ENCODE results near the gene ARL13B.
A peak's percentile ranks its signal among the peaks of the same experiment; 100 is the strongest.
"Not testable (repeated sequence)": the region's sequence is repeated elsewhere in the genome, so short reads cannot be mapped to it uniquely, and the experiment has no call there.

Gene ARL13B

GRCh38 chr3:93979850-93980676 is at the start of gene ARL13B:
Gene ARL13B (plus strand): TSS chr3:93980155. CDS start chr3:93980424, 269 bp downstream.
- peak; percentile 98 for DNase-seq

GRCh38 chr3:93931597-93932229 is 48.2 kb upstream of the ARL13B start:
- DNase-seq, result no peak

DNA sequence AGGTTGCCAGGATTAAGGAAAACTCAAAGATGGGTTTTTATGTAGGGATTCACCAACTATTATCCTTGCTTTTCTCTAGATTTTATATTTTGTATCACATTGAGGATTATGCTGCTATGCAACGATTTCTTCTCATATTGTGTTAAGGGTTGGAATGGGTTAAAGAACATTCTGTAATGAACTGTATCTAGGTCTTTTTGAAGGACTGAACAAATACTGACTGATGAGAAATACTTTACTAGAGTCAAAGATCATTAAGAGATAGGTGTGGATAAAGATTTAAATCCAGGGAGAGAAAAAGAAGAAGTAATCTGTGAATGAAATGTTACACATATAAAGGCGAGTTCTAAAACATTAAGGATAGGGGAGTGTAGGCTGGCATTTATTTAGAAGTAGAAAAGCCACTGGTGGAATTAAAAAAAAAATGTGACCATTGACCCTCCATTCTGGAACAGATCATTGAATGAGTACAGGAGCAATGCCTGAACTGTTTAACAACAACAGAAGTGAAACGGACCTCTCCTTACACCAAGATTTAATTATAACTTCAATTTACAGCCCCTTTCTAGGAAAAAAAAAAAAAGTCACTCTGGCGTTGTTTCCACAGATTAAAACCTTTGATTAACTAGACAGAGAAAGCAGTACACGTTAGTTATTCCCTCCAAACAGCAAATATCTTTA is 45.4 kb upstream of the ARL13B start:
- no peak for DNase-seq

DNA sequence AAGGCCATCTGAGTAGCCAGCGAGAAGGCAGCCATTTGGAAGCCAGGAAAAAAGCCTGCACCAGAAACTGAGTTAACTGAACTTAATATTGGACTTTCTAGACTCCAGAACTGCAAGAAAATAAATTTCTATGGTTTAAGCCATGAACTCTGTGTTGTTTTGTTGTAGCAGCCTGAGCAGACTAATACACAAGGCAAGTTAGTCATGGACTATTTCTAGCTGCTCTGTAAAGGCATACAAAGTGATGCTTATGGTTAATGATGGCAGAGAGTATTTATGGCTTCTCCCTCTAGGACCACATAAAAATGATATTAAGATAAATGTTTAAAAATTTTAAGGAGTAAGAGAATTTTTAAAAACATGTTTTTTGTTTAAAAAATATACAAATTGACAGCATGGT is 43.4 kb upstream of the ARL13B start:
- DNase-seq, result no peak

DNA sequence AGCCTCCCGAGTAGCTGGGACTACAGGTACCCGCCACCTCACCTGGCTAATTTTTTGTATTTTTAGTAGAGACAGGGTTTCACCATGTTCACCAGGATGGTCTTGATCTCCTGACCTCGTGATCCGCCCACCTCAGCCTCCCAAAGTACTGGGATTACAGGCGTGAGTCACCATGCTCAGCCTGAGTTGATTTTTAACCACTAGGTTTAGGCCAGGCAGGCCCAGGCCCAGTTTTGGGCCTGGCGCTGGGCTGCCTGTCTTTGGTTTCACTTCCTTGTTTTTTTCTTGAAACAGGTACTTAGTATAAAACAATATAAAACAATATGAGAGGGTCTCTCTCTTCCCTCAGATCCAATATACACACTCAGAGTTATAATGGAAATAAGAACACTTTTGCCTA is 42.5 kb upstream of the ARL13B start:
- not testable (repeated sequence) for DNase-seq

DNA sequence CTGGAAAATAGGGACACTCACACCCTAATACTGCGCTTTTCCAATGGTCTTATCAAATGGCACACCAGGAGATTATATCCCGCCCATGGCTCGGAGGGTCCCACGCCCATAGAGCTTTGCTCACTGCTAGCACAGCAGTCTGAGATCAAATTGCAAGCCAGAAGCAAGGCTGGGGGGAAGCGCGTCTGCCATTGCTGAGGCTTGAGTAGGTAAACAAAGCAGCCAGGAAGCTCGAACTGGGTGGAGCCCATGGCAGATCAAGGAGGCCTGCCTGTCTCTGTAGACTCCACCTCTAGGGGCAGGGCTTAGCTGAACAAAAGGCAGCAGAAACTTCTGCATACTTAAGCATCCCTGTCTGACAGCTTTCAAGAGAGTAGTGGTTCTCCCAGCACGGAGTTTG is 30.0 kb upstream of the ARL13B start:
- DNase-seq, result peak; percentile 19

- DNase-seq, result no peak
These were observed 18.9 kb upstream of the ARL13B start for GRCh38 chr3:93961026-93961425.

GRCh38 chr3:93961489-93961888 is 18.5 kb upstream of the ARL13B start:
- DNase-seq, result no peak

GRCh38 chr3:93962798-93963197 is 17.2 kb upstream of the ARL13B start:
- DNase-seq, result no peak

GRCh38 chr3:93965106-93965505 is 14.8 kb upstream of the ARL13B start:
- DNase-seq, result not testable (repeated sequence)

- no peak for DNase-seq
These were observed 10.5 kb upstream of the ARL13B start for GRCh38 chr3:93969443-93969842.

DNA sequence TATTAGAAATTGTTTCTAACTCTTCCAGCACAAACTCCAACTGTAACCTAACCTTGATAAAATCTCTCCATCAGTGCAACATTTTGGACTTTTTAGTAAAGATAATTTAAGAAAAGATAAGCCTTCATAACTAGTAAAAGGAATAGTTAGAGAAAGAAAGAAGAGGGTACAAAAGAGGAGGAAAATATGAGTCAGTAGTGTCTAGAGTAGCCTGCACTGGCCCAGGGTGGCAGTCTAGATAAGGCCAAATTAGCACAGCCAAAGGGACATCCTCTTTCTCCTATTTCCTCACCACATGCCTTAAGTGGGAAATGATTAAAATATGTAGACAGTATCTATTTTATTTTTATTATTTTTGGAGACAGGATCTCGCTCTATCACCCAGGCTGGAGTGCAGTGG is 10.0 kb upstream of the ARL13B start:
- no peak for DNase-seq

DNA sequence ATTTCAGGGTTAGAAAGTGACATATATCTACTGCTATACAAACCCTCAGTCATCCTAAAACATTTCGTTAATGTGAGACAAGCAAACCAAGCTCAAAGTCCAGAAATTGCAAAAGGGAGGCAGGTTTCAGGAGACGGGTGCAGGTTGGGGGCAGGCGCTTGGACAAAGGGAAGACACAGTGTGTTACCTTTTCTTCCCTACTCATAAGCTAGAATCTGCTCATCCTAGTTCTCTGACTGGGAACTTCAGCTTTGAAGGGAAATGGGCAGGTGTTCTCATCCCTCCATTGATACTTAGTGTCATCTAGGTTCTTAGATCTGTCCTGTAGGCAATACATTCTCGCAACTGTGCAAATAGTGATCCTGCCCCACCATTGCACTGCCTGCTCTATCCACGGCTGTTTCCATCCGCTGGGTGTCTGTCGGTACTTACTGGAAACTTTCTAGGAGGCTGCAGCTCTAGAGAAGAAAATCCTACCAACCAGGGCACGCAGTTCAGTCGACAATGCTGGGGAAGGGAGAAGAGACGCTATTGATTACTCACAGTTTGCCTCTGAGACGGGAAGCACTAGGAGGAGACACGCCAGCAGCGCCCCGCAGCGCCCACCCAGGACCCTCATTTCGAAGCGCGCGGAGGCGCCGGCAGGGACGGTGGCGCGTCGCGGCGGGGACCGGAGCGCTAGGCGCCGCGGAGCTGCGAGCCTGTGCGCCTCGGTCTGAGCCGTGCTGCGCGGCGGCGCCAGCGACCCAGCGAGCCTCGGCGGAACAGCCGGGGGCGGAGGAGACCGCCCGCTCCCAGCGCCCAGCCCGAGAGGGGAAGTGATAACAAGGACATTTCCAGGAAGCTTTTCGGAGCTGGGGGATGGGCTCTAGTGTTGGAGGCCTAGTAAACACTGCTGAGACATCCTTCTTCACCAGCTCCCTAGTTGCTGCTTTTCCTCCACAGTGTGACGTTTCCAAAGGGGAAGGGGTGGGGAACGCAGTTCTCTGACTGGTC is 6.5 kb upstream of the ARL13B start, which contains the start of gene PROS1:
TSS of gene PROS1 (minus strand) at position 766 of the 996 bp plus-strand sequence. CDS start at position 619, 147 bp downstream.
- peak; percentile 9 for DNase-seq

- no peak for DNase-seq
These were observed 1.7 kb downstream of the ARL13B start for GRCh38 chr3:93981649-93982048.

DNA sequence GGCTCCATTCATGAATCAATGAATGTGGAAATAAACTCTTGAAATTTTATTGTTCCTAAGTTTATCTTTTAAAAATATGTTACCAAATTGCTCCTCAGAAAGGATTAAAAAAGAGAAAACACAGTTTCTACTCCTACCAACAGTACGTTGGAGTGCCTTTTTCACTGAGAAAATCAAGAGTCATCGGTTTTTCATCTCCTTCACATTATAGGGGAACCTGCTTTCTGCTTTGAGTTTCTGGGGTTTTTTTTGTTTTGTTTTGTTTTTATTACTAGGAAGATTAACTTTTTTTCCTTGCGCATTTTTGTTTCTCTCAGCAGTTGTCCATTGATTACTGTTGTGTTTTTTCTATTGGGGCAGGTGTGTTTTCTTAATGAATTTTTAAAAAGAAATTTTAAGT is 3.5 kb downstream of the ARL13B start:
- DNase-seq, result no peak

DNA sequence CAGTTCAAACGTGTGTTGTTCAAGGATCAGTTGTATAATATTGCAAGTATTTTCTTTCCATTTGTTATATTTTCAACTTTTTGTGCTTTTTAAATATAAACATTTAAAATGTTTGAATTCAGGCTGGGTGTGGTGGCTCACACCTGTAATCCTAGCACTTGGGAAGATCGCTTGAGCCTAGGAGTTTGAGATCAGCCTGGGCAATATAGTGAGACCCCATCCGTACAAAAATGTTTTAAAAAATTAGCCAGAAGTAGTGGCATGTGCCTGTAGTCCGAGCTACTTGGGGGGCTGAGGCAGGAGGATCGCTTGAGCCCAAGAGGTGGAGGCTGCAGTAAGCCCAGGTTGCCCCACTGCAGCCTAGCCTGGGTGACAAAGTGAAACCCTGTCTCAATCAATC is 4.7 kb downstream of the ARL13B start:
- DNase-seq, result no peak

DNA sequence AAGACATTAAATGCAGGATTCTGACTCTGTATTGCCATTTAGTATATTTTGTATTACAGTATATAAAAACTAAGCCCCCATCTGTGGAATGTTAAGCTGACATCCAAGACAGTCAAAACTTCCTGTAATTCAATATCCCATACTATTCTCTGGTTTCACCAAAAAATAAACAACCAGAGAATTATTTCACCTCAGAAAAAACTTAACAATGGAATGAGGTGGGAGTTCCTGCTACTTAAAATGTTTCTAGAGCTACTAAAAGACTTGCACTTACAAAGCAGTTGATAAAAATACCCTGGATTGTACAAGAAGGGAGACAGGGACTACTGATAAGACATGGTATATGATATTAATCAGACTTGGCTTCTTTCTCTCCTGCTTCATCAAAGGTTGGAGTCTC is 8.3 kb downstream of the ARL13B start:
- no peak for DNase-seq

DNA sequence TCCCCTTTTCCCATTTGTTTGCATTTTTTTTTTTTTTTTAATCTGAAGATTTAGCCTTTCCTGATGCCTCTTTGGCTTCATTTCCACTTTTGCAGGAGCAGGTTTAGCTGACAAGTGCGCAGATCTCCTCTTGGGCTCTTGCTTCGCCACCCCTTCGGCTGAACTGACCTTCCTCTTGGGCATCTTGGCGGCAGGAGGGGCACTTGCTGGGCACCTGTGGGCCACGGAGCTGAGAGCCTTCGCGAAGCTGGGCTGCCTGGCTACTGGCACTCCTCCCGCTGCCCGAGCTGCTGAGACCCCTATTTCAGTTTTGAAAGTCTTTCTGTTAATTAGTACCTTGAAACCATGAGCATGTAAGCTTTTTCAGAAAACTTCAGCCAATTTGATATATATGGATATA is 8.8 kb downstream of the ARL13B start:
- DNase-seq, result no peak

GRCh38 chr3:93989241-93989640 is 9.3 kb downstream of the ARL13B start:
- no peak for DNase-seq

DNA sequence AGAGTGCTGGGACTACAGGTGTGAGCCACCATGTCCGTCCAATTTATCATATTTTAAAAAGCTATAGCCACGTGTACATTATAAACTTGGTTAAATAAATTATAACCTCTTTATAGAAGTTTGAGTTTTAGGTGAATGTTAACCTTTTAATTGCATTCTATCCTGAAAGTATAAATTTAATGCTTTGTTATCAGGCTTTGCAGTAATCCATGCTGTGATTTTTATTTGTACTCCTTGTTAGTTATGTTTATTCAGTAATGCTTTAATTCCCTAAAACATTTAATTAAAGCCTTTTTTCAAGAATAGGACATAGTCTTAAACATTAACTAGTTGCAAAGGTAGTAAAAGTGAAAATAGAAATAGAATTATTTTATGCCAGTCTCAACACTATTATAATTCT is 11.7 kb downstream of the ARL13B start:
- no peak for DNase-seq

DNA sequence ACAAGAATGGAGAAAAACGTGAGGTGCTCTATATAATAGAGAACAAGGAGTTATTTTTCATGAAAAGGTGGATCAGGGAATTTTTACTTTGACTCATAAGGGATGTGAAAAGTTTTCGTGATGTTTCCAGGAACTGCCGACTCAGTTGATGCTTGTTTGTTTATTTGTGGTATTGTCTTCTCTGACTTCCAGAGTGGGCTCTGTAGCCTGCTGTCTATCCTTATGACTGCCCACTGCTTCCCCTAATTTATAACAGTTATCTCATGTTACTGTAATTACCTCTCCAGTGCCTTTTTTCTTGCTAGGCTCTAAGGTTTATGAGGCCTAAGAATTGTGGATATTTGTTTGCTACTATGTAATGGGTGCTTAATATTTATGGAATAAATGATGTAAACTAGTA is 12.3 kb downstream of the ARL13B start:
- no peak for DNase-seq

DNA sequence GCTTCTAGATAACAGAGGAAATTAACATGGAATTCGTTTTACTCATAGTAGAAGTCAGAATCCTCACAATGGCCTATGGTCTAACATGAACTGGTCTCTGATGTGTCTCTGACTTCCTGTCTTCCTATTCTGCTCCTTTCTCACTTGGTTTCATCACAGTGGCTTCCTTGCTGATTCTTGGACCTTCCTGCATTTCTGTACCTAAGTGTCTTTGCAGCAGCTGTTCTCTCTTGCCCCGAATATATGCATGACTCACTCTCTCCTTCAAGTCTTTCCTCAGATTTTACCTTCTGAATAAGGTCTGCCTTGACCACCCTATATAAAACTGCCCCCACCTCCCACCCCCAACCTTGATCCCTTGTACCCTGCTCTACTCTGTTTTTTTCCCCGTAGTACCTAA is 14.1 kb downstream of the ARL13B start:
- no peak for DNase-seq

GRCh38 chr3:94001191-94001590 is 21.2 kb downstream of the ARL13B start:
- no peak for DNase-seq

Data from NCI-H2171 (cell line).